Measurements from ENCODE around the gene KCNMA1. TPM values are rescaled to one million over a fixed set of nuclear protein-coding genes. Genes with fewer than 3 reads are reported as not detected.

KCNMA1 gene
- total and polyA plus RNA-seq, 9 of the 15 experiments (the other 6 are each of a cell fraction or from before 2014, with no cell fraction given), result 0.01 to 0.95 (median 0.15) TPM; not detected in 4

DNA sequence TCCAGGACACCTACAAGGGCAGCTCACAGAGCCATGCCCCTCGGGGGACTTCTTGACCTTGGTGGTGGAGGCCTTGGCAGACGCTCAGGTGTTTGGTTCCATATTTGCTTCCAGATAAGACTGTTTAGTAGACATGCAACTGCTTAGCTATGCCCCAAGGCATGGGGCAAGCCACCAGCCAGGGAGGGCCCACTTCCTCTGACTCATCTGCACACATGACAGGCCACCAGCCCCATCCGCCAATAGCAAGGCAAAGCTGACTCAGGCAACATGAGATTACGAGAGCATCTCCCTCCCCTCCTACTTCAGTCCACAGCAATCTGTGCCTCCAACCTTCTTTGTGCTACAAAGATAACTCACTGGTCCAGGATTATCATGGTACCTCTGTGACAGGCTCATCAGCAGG, 54.9 kb downstream of the KCNMA1 start (continued):
- TF ChIP-seq, protein P1, sequence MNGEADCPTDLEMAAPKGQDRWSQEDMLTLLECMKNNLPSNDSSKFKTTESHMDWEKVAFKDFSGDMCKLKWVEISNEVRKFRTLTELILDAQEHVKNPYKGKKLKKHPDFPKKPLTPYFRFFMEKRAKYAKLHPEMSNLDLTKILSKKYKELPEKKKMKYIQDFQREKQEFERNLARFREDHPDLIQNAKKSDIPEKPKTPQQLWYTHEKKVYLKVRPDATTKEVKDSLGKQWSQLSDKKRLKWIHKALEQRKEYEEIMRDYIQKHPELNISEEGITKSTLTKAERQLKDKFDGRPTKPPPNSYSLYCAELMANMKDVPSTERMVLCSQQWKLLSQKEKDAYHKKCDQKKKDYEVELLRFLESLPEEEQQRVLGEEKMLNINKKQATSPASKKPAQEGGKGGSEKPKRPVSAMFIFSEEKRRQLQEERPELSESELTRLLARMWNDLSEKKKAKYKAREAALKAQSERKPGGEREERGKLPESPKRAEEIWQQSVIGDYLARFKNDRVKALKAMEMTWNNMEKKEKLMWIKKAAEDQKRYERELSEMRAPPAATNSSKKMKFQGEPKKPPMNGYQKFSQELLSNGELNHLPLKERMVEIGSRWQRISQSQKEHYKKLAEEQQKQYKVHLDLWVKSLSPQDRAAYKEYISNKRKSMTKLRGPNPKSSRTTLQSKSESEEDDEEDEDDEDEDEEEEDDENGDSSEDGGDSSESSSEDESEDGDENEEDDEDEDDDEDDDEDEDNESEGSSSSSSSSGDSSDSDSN (IDR thresholded peaks at IDR 0.05; ENCODE audit: borderline replicate concordance in 1 of 2, low read depth in 2 of 2, low read length in 2 of 2), result no peak
- TF ChIP-seq ZNF197 (CRISPR knock-in tag; IDR thresholded peaks at IDR 0.05; ENCODE audit: low read depth) (peak; percentile 80), BCL6 (CRISPR knock-in tag; IDR thresholded peaks at IDR 0.05) (no peak), SRSF9 (IDR thresholded peaks at IDR 0.05; ENCODE audit: borderline replicate concordance, low read depth, low read length) (no peak), CBFA2T3 (IDR thresholded peaks at IDR 0.05) (peak; percentile 91), ZBTB17 (CRISPR knock-in tag; IDR thresholded peaks at IDR 0.05) (no peak), NCOA4 (IDR thresholded peaks at IDR 0.05; ENCODE audit: partially characterized antibody) (no peak), PCBP2 (IDR thresholded peaks at IDR 0.05; ENCODE audit: low read depth, low read length, poor library complexity, severe bottlenecking) (no peak), CREBBP (IDR thresholded peaks at IDR 0.05; ENCODE audit: low read depth, low read length) (no peak), IFI16 (CRISPR knock-in tag; IDR thresholded peaks at IDR 0.05) (no peak), NFIC (IDR thresholded peaks at IDR 0.05) (peak; percentile 46), TAF7 (tag; IDR thresholded peaks at IDR 0.05) (no peak), BACH1 (tag; IDR thresholded peaks at IDR 0.05) (peak; percentile 35; the same call in 1 of the 2 replicates), ZNF444 (CRISPR knock-in tag; IDR thresholded peaks at IDR 0.05) (no peak), ZNF165 (CRISPR knock-in tag; IDR thresholded peaks at IDR 0.05; ENCODE audit: borderline replicate concordance) (no peak)
- TF ChIP-seq, protein P2, sequence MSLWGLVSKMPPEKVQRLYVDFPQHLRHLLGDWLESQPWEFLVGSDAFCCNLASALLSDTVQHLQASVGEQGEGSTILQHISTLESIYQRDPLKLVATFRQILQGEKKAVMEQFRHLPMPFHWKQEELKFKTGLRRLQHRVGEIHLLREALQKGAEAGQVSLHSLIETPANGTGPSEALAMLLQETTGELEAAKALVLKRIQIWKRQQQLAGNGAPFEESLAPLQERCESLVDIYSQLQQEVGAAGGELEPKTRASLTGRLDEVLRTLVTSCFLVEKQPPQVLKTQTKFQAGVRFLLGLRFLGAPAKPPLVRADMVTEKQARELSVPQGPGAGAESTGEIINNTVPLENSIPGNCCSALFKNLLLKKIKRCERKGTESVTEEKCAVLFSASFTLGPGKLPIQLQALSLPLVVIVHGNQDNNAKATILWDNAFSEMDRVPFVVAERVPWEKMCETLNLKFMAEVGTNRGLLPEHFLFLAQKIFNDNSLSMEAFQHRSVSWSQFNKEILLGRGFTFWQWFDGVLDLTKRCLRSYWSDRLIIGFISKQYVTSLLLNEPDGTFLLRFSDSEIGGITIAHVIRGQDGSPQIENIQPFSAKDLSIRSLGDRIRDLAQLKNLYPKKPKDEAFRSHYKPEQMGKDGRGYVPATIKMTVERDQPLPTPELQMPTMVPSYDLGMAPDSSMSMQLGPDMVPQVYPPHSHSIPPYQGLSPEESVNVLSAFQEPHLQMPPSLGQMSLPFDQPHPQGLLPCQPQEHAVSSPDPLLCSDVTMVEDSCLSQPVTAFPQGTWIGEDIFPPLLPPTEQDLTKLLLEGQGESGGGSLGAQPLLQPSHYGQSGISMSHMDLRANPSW (CRISPR knock-in tag; IDR thresholded peaks at IDR 0.05), result no peak
- TF ChIP-seq, protein P3, sequence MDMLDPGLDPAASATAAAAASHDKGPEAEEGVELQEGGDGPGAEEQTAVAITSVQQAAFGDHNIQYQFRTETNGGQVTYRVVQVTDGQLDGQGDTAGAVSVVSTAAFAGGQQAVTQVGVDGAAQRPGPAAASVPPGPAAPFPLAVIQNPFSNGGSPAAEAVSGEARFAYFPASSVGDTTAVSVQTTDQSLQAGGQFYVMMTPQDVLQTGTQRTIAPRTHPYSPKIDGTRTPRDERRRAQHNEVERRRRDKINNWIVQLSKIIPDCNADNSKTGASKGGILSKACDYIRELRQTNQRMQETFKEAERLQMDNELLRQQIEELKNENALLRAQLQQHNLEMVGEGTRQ (CRISPR knock-in tag; IDR thresholded peaks at IDR 0.05), result peak; percentile 90
